Measurements from ENCODE around the gene MAPKAP1. TPM values are rescaled to one million over a fixed set of nuclear protein-coding genes. Genes with fewer than 3 reads are reported as not detected.
"Not testable (repeated sequence)": the region's sequence is repeated elsewhere in the genome, so short reads cannot be mapped to it uniquely, and the experiment has no call there.

The MAPKAP1 gene
- total RNA-seq, 4 donors from 2014 or later: 46.7 to 63.0 (median 57.9) TPM

GRCh38 chr9:125700791-125701190 is 6.2 kb downstream of the MAPKAP1 start:
- intact Hi-C loops (cut with DNase I; ENCODE audit: low total_unique reads): no loop called here
- no peak for DNase-seq (ENCODE audit: low spot score in 2 of 2)
- TF ChIP-seq POLR2A (IDR thresholded peaks at IDR 0.05) (no peak), CTCF (IDR thresholded peaks at IDR 0.05) (no peak)
- no peak overlapping the region for H3K4me3 ChIP-seq (ENCODE audit: low read depth, poor library complexity, severe bottlenecking)
- 41 to 51% methylated on average over 2 of the region's 2 CpGs for WGBS, 2 donors

- intact Hi-C loops (cut with DNase I; ENCODE audit: low total_unique reads): no loop called here
- no peak overlapping the region for H3K4me3 ChIP-seq (ENCODE audit: low read depth, poor library complexity, severe bottlenecking)
- DNase-seq (ENCODE audit: low spot score in 2 of 2): no peak
- 98 to 99% methylated on average over 3 of the region's 3 CpGs for WGBS, 2 donors
- TF ChIP-seq CTCF (IDR thresholded peaks at IDR 0.05) (no peak), POLR2A (IDR thresholded peaks at IDR 0.05) (no peak)
Measured at GRCh38 chr9:125699870-125700269, 7.1 kb downstream of the MAPKAP1 start.

GRCh38 chr9:125696106-125696647 is 10.8 kb downstream of the MAPKAP1 start:
- 73 to 79% methylated on average over 6 of the region's 6 CpGs for WGBS, 2 donors
- no peak overlapping the region for H3K4me3 ChIP-seq (ENCODE audit: low read depth, poor library complexity, severe bottlenecking)
- TF ChIP-seq POLR2A (IDR thresholded peaks at IDR 0.05): no peak
- TF ChIP-seq CTCF (IDR thresholded peaks at IDR 0.05): no peak
- no peak for DNase-seq (ENCODE audit: low spot score in 2 of 2)
- intact Hi-C loops (cut with DNase I; ENCODE audit: low total_unique reads): no loop called here

- DNase-seq (ENCODE audit: low spot score in 2 of 2); intact Hi-C loops (cut with DNase I; ENCODE audit: low total_unique reads); H3K4me3 ChIP-seq (ENCODE audit: low read depth, poor library complexity, severe bottlenecking): not testable (repeated sequence)
- 82 to 87% methylated on average over 8 of the region's 8 CpGs for WGBS, 2 donors
Measured at GRCh38 chr9:125695548-125695947, 11.5 kb downstream of the MAPKAP1 start.

GRCh38 chr9:125694478-125694877 is 12.5 kb downstream of the MAPKAP1 start:
- TF ChIP-seq CTCF (IDR thresholded peaks at IDR 0.05) (no peak), POLR2A (IDR thresholded peaks at IDR 0.05) (no peak)
- no peak overlapping the region for H3K4me3 ChIP-seq (ENCODE audit: low read depth, poor library complexity, severe bottlenecking)
- no peak for DNase-seq (ENCODE audit: low spot score in 2 of 2)
- WGBS, 2 donors: 70 to 74% methylated on average over 3 of the region's 3 CpGs
- intact Hi-C loops (cut with DNase I; ENCODE audit: low total_unique reads): no loop called here

GRCh38 chr9:125693492-125693891 is 13.5 kb downstream of the MAPKAP1 start:
- WGBS, 2 donors: 88 to 96% methylated on average over 10 of the region's 10 CpGs
- intact Hi-C loops (cut with DNase I; ENCODE audit: low total_unique reads); DNase-seq (ENCODE audit: low spot score in 2 of 2); H3K4me3 ChIP-seq (ENCODE audit: low read depth, poor library complexity, severe bottlenecking): not testable (repeated sequence)

- no peak for DNase-seq (ENCODE audit: low spot score in 2 of 2)
- TF ChIP-seq CTCF (IDR thresholded peaks at IDR 0.05) (no peak), POLR2A (IDR thresholded peaks at IDR 0.05) (no peak)
- intact Hi-C loops (cut with DNase I; ENCODE audit: low total_unique reads): no loop called here
- H3K4me3 ChIP-seq (ENCODE audit: low read depth, poor library complexity, severe bottlenecking): no peak overlapping the region
- 74 to 81% methylated on average over 2 of the region's 2 CpGs for WGBS, 2 donors
Measured at GRCh38 chr9:125691869-125692268, 15.1 kb downstream of the MAPKAP1 start.
